DOHH2 (cell line): ENCODE measurements around the gene INF2.

Source experiments
- H3F3A ChIP-seq: fragments of 200-600 bp; sonication (generic), shearing (Covaris generic); 2 replicates; pipeline ENCODE4 v1.6.0; 2016; ENCODE audit warnings: antibody characterized with exemption, mild to moderate bottlenecking; ENCODE audit not compliant: control insufficient read depth, insufficient read depth
- H3K27ac ChIP-seq: fragments of 200-600 bp; sonication (generic); 2 replicates; pipeline ENCODE4 v1.5.1; 2014; ENCODE audit warnings: low read depth, mild to moderate bottlenecking, low read length, moderate library complexity
- H3K27me3 ChIP-seq: fragments of 200-600 bp; sonication (generic); 2 replicates; pipeline ENCODE4 v1.6.1; 2014; ENCODE audit warnings: mild to moderate bottlenecking, low read length, mixed read lengths; ENCODE audit not compliant: control insufficient read depth
- H3K36me3 ChIP-seq: fragments of 200-600 bp; sonication (generic); 2 replicates; pipeline ENCODE4 v1.6.1; 2014; ENCODE audit warnings: mild to moderate bottlenecking, low read length, moderate library complexity, mixed read lengths; ENCODE audit not compliant: control insufficient read depth
- H3K4me1 ChIP-seq: fragments of 200-600 bp; sonication (generic); 2 replicates; pipeline ENCODE4 v1.6.1; 2014; ENCODE audit warnings: mild to moderate bottlenecking, low read length, mixed read lengths; ENCODE audit not compliant: control insufficient read depth
- H3K4me2 ChIP-seq: fragments of 200-600 bp; sonication (generic); 2 replicates; pipeline ENCODE4 v1.6.0; 2014; ENCODE audit warnings: mild to moderate bottlenecking, low read length, moderate library complexity
- H3K4me3 ChIP-seq: fragments of 200-600 bp; sonication (generic); 2 replicates; pipeline ENCODE4 v1.5.1; 2014; ENCODE audit warnings: mild to moderate bottlenecking, low read length, mixed read lengths
- H3K79me2 ChIP-seq: fragments of 200-600 bp; sonication (generic); 2 replicates; pipeline ENCODE4 v1.6.1; 2014; ENCODE audit warnings: mild to moderate bottlenecking, low read length, mixed read lengths; ENCODE audit not compliant: control insufficient read depth
- H3K9me2 ChIP-seq: fragments of 200-600 bp; sonication (generic); replicated peaks from 2 replicates; pipeline ENCODE4 v1.6.1; 2014; ENCODE audit warnings: mild to moderate bottlenecking, low read length, mixed read lengths; ENCODE audit not compliant: control insufficient read depth
- H3K9me3 ChIP-seq: fragments of 200-600 bp; sonication (generic); 2 replicates; pipeline ENCODE4 v1.6.1; 2014; ENCODE audit warnings: antibody characterized with exemption, low read length, mixed read lengths; ENCODE audit not compliant: control insufficient read depth, insufficient read depth
- H4K20me1 ChIP-seq: fragments of 200-600 bp; sonication (generic); 2 replicates; pipeline ENCODE4 v1.6.0; 2014; ENCODE audit warnings: low read depth, mild to moderate bottlenecking, antibody characterized with exemption, low read length, moderate library complexity; ENCODE audit not compliant: control insufficient read depth, insufficient read depth
- EZH2phosphoT487 ChIP-seq: fragments of 200-600 bp; sonication (generic); IDR thresholded peaks from 2 replicates; pipeline ENCODE4 v1.6.1; 2017; ENCODE audit warnings: borderline replicate concordance, mild to moderate bottlenecking, antibody characterized with exemption, low read length, moderate library complexity, mixed read lengths
- TF ChIP-seq, protein P1 (sequence below): fragments of 200-600 bp; sonication (generic); IDR thresholded peaks from one replicate; pipeline ENCODE4 v1.5.1; 2014; ENCODE audit warnings: antibody characterized with exemption, mild to moderate bottlenecking, low read depth, low read length; ENCODE audit not compliant: poor library complexity, severe bottlenecking

INF2 gene

GRCh38 chr14:104755621-104756020, 66.2 kb downstream of the INF2 start:
- H3K36me3 ChIP-seq = peaks cover 69% of the 10 kb centered on the region
- no peak overlapping the region for H3K4me3 ChIP-seq
- H3K9me2 ChIP-seq = no peaks in the 10 kb centered on the region
- H3K9me3 ChIP-seq = peaks cover 4% of the 10 kb centered on the region; the same call in 1 of the 2 replicates
- H4K20me1 ChIP-seq = peaks cover 16% of the 10 kb centered on the region; the same call in 1 of the 2 replicates
- H3K27me3 ChIP-seq = no peaks in the 10 kb centered on the region
- TF ChIP-seq, protein P1, sequence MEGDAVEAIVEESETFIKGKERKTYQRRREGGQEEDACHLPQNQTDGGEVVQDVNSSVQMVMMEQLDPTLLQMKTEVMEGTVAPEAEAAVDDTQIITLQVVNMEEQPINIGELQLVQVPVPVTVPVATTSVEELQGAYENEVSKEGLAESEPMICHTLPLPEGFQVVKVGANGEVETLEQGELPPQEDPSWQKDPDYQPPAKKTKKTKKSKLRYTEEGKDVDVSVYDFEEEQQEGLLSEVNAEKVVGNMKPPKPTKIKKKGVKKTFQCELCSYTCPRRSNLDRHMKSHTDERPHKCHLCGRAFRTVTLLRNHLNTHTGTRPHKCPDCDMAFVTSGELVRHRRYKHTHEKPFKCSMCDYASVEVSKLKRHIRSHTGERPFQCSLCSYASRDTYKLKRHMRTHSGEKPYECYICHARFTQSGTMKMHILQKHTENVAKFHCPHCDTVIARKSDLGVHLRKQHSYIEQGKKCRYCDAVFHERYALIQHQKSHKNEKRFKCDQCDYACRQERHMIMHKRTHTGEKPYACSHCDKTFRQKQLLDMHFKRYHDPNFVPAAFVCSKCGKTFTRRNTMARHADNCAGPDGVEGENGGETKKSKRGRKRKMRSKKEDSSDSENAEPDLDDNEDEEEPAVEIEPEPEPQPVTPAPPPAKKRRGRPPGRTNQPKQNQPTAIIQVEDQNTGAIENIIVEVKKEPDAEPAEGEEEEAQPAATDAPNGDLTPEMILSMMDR = no peak
- TF ChIP-seq EZH2phosphoT487 = no peak
- no peak overlapping the region for H3K27ac ChIP-seq
- H3K4me1 ChIP-seq = peaks cover 20% of the 10 kb centered on the region
- H3K4me2 ChIP-seq = no peak overlapping the region
- H3K79me2 ChIP-seq = peaks cover 56% of the 10 kb centered on the region
- no peaks in the 10 kb centered on the region; the same call in 1 of the 2 replicates for H3F3A ChIP-seq

DNA sequence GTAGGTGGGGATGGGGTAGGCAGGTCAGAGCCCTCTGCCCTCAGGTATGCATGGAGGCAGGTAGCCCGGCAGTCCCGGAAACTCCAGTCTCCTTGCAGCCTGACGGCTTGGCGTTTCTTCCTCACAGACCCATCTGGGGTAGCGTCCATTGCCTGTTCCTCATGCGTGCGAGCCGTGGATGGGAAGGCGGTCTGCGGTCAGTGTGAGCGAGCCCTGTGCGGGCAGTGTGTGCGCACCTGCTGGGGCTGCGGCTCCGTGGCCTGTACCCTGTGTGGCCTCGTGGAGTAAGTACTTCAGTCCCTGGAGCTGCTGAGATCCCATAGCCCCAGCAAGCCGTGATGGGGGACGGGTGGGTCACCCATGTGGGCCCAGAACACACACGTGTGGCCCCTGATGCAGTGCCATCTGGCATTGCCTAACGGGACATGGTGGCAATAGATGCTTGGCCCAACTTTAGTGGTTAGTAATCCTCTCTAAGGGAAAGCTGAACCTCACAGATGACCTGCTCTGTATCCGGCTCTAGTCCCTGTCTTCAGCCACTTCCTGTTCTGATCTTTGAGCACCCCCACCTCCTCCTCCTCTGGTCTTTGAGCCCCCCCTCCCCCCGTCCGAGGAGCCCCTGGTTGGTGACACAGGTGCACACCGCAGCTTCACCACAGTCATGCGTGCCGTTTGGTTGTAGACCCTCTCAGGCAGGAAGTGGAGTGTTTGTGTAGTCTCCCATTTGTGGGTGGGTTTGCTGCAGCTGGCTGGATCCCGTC, 67.2 kb downstream of the INF2 start:
- Histone ChIP-seq H3K36me3 (peaks cover 77% of the 10 kb centered on the region), H3K9me3 (no peaks in the 10 kb centered on the region), H3K79me2 (peaks cover 56% of the 10 kb centered on the region), H3K9me2 (no peaks in the 10 kb centered on the region), H3K4me2 (no peak overlapping the region), H4K20me1 (peaks cover 16% of the 10 kb centered on the region; the same call in 1 of the 2 replicates), H3F3A (0 out of 2 replicates have a peak, but pooled peaks cover 4% of the 10 kb centered on the region), H3K4me3 (no peak overlapping the region), H3K4me1 (peaks cover 20% of the 10 kb centered on the region), H3K27me3 (no peaks in the 10 kb centered on the region), H3K27ac (no peak overlapping the region)
- no peak for TF ChIP-seq EZH2phosphoT487
- TF ChIP-seq, protein P1 = no peak

GRCh38 chr14:104757238-104757585, 67.8 kb downstream of the INF2 start:
- Histone ChIP-seq H3K9me2 (no peaks in the 10 kb centered on the region), H3K9me3 (no peaks in the 10 kb centered on the region), H3K27ac (no peak overlapping the region), H3F3A (0 out of 2 replicates have a peak, but pooled peaks cover 5% of the 10 kb centered on the region), H4K20me1 (peaks cover 16% of the 10 kb centered on the region; the same call in 1 of the 2 replicates), H3K79me2 (peaks cover 56% of the 10 kb centered on the region), H3K4me3 (no peak overlapping the region), H3K27me3 (no peaks in the 10 kb centered on the region), H3K4me2 (no peak overlapping the region), H3K36me3 (peaks cover 77% of the 10 kb centered on the region), H3K4me1 (peaks cover 15% of the 10 kb centered on the region)
- TF ChIP-seq, protein P1 = no peak
- TF ChIP-seq EZH2phosphoT487 = no peak
